Dermis blood vessel endothelial cell (primary cell): ENCODE results near the gene CRISPLD2. TPM values are rescaled to one million over a fixed set of nuclear protein-coding genes. Genes with fewer than 3 reads are reported as not detected.

Experiments used
- DNase-seq: peaks from one replicate; pipeline ENCODE4 v3.0.0; 2010
- total RNA-seq: library from RNA; depleted of rRNA; stranded (reverse); fragments of >200 nt; gene quantifications from 2 replicates; pipeline ENCODE4 v1.2.3, GENCODE V29; 2014

The CRISPLD2 gene
- total RNA-seq, 1 donor from 2014 or later = 1.0 TPM

GRCh38 chr16:84917492-84917891, 97.7 kb downstream of the CRISPLD2 start:
- DNase-seq = no peak

- DNase-seq = no peak
Measured at GRCh38 chr16:84918006-84918909, 98.5 kb downstream of the CRISPLD2 start.

- no peak for DNase-seq
Measured at GRCh38 chr16:84919269-84919668, 99.5 kb downstream of the CRISPLD2 start.

- DNase-seq = no peak
Measured at GRCh38 chr16:84919708-84920107, 99.9 kb downstream of the CRISPLD2 start.

- no peak for DNase-seq
Measured at GRCh38 chr16:84920333-84920732, 100.5 kb downstream of the CRISPLD2 start.

GRCh38 chr16:84922351-84923120, 102.8 kb downstream of the CRISPLD2 start:
- DNase-seq = peak; percentile 65

- DNase-seq = no peak
Measured at GRCh38 chr16:84924331-84925091, 104.7 kb downstream of the CRISPLD2 start.

- DNase-seq = peak; percentile 67
Measured at GRCh38 chr16:84925092-84925772, 105.4 kb downstream of the CRISPLD2 start.

GRCh38 chr16:84925773-84926372, 106.1 kb downstream of the CRISPLD2 start:
- no peak for DNase-seq

- DNase-seq = no peak
Measured at GRCh38 chr16:84926462-84926861, 106.7 kb downstream of the CRISPLD2 start.

GRCh38 chr16:84927621-84928591, 108.1 kb downstream of the CRISPLD2 start:
- no peak for DNase-seq

GRCh38 chr16:84928679-84929420, 109.1 kb downstream of the CRISPLD2 start:
- DNase-seq = no peak

- DNase-seq = no peak
Measured at GRCh38 chr16:84929421-84930297, 109.9 kb downstream of the CRISPLD2 start.

- no peak for DNase-seq
Measured at GRCh38 chr16:84930298-84931106, 110.7 kb downstream of the CRISPLD2 start.

GRCh38 chr16:84931107-84931494, 111.3 kb downstream of the CRISPLD2 start:
- DNase-seq = no peak

GRCh38 chr16:84931506-84931905, 111.7 kb downstream of the CRISPLD2 start:
- DNase-seq = no peak

GRCh38 chr16:84932681-84933080, 112.9 kb downstream of the CRISPLD2 start:
- DNase-seq = no peak
